Measurements from ENCODE around the gene MAP3K8. TPM values are rescaled to one million over a fixed set of nuclear protein-coding genes. Genes with fewer than 3 reads are reported as not detected.

The MAP3K8 gene
- total and polyA plus RNA-seq, 4 donors: 4.2 to 9.6 (median 8.6) TPM

GRCh38 chr10:30455816-30456215, 21.8 kb downstream of the MAP3K8 start:
- no peak overlapping the region for H3K27ac ChIP-seq (ENCODE audit: low read depth, low read length)
- H3K4me1 ChIP-seq (ENCODE audit: control insufficient read depth, insufficient read depth, low read length): no peaks in the 10 kb centered on the region
- 77% methylated on average over 3 of the region's 4 CpGs for WGBS (ENCODE audit: insufficient coverage)
- no peaks in the 10 kb centered on the region for H3K27me3 ChIP-seq (ENCODE audit: control insufficient read depth, insufficient read depth, low read length)
- DNase-seq (ENCODE audit: low read depth in 4 of 6, low spot score in 6 of 6): no peak
- no peaks in the 10 kb centered on the region for H3K9me3 ChIP-seq (ENCODE audit: control insufficient read depth, insufficient read depth, low read length)
- H3K36me3 ChIP-seq (ENCODE audit: control insufficient read depth, insufficient read depth, low read length): peaks cover 26% of the 10 kb centered on the region
- H3K4me3 ChIP-seq (ENCODE audit: low read depth, low read length): no peak overlapping the region

GRCh38 chr10:30456266-30456665, 22.3 kb downstream of the MAP3K8 start:
- no peaks in the 10 kb centered on the region for H3K9me3 ChIP-seq (ENCODE audit: control insufficient read depth, insufficient read depth, low read length)
- no peaks in the 10 kb centered on the region for H3K4me1 ChIP-seq (ENCODE audit: control insufficient read depth, insufficient read depth, low read length)
- peaks cover 25% of the 10 kb centered on the region for H3K36me3 ChIP-seq (ENCODE audit: control insufficient read depth, insufficient read depth, low read length)
- no peak overlapping the region for H3K27ac ChIP-seq (ENCODE audit: low read depth, low read length)
- 67% methylated on average over 1 of the region's 4 CpGs for WGBS (ENCODE audit: insufficient coverage)
- H3K4me3 ChIP-seq (ENCODE audit: low read depth, low read length): no peak overlapping the region
- DNase-seq (ENCODE audit: low read depth in 4 of 6, low spot score in 6 of 6): no peak
- H3K27me3 ChIP-seq (ENCODE audit: control insufficient read depth, insufficient read depth, low read length): no peaks in the 10 kb centered on the region

GRCh38 chr10:30459283-30459682, 25.3 kb downstream of the MAP3K8 start:
- 93% methylated on average over 3 of the region's 6 CpGs for WGBS (ENCODE audit: insufficient coverage)

GRCh38 chr10:30460121-30460520, 26.1 kb downstream of the MAP3K8 start:
- DNase-seq (ENCODE audit: low read depth in 4 of 6, low spot score in 6 of 6): peak in 1 of 6 donors; percentile 56
- no peaks in the 10 kb centered on the region for H3K4me1 ChIP-seq (ENCODE audit: control insufficient read depth, insufficient read depth, low read length)
- no peak overlapping the region for H3K4me3 ChIP-seq (ENCODE audit: low read depth, low read length)
- H3K27me3 ChIP-seq (ENCODE audit: control insufficient read depth, insufficient read depth, low read length): no peaks in the 10 kb centered on the region
- WGBS (ENCODE audit: insufficient coverage): no CpG with 5 or more reads among the region's 3 CpGs
- no peaks in the 10 kb centered on the region for H3K9me3 ChIP-seq (ENCODE audit: control insufficient read depth, insufficient read depth, low read length)
- H3K27ac ChIP-seq (ENCODE audit: low read depth, low read length): no peak overlapping the region
- peaks cover 15% of the 10 kb centered on the region for H3K36me3 ChIP-seq (ENCODE audit: control insufficient read depth, insufficient read depth, low read length)

More at GRCh38 chr10:30459283-30459682, 25.3 kb downstream of the MAP3K8 start:
- Histone ChIP-seq H3K9me3 (ENCODE audit: control insufficient read depth, insufficient read depth, low read length) (no peaks in the 10 kb centered on the region), H3K4me1 (ENCODE audit: control insufficient read depth, insufficient read depth, low read length) (no peaks in the 10 kb centered on the region), H3K27me3 (ENCODE audit: control insufficient read depth, insufficient read depth, low read length) (no peaks in the 10 kb centered on the region), H3K36me3 (ENCODE audit: control insufficient read depth, insufficient read depth, low read length) (peaks cover 15% of the 10 kb centered on the region), H3K4me3 (ENCODE audit: low read depth, low read length) (no peak overlapping the region), H3K27ac (ENCODE audit: low read depth, low read length) (no peak overlapping the region)
- DNase-seq (ENCODE audit: low read depth in 4 of 6, low spot score in 6 of 6): no peak

- Histone ChIP-seq H3K27ac (ENCODE audit: low read depth, low read length) (no peak overlapping the region), H3K36me3 (ENCODE audit: control insufficient read depth, insufficient read depth, low read length) (peaks cover 14% of the 10 kb centered on the region), H3K4me1 (ENCODE audit: control insufficient read depth, insufficient read depth, low read length) (no peaks in the 10 kb centered on the region), H3K27me3 (ENCODE audit: control insufficient read depth, insufficient read depth, low read length) (no peaks in the 10 kb centered on the region), H3K4me3 (ENCODE audit: low read depth, low read length) (no peak overlapping the region), H3K9me3 (ENCODE audit: control insufficient read depth, insufficient read depth, low read length) (no peaks in the 10 kb centered on the region)
- no peak for DNase-seq (ENCODE audit: low read depth in 4 of 6, low spot score in 6 of 6)
- WGBS (ENCODE audit: insufficient coverage): 73% methylated on average over 2 of the region's 4 CpGs
These were observed 28.5 kb downstream of the MAP3K8 start for GRCh38 chr10:30462513-30462912.

GRCh38 chr10:30463944-30464451, 30.0 kb downstream of the MAP3K8 start:
- H3K36me3 ChIP-seq (ENCODE audit: control insufficient read depth, insufficient read depth, low read length): peaks cover 4% of the 10 kb centered on the region
- no peaks in the 10 kb centered on the region for H3K9me3 ChIP-seq (ENCODE audit: control insufficient read depth, insufficient read depth, low read length)
- no peaks in the 10 kb centered on the region for H3K4me1 ChIP-seq (ENCODE audit: control insufficient read depth, insufficient read depth, low read length)
- WGBS (ENCODE audit: insufficient coverage): 100% methylated on average over 1 of the region's 2 CpGs
- DNase-seq (ENCODE audit: low read depth in 4 of 6, low spot score in 6 of 6): no peak
- H3K27me3 ChIP-seq (ENCODE audit: control insufficient read depth, insufficient read depth, low read length): no peaks in the 10 kb centered on the region
- H3K4me3 ChIP-seq (ENCODE audit: low read depth, low read length): no peak overlapping the region
- no peak overlapping the region for H3K27ac ChIP-seq (ENCODE audit: low read depth, low read length)

- Histone ChIP-seq H3K27me3 (ENCODE audit: control insufficient read depth, insufficient read depth, low read length) (no peaks in the 10 kb centered on the region), H3K9me3 (ENCODE audit: control insufficient read depth, insufficient read depth, low read length) (no peaks in the 10 kb centered on the region), H3K4me3 (ENCODE audit: low read depth, low read length) (no peak overlapping the region), H3K27ac (ENCODE audit: low read depth, low read length) (no peak overlapping the region), H3K4me1 (ENCODE audit: control insufficient read depth, insufficient read depth, low read length) (no peaks in the 10 kb centered on the region), H3K36me3 (ENCODE audit: control insufficient read depth, insufficient read depth, low read length) (peaks cover 4% of the 10 kb centered on the region)
- no peak for DNase-seq (ENCODE audit: low read depth in 4 of 6, low spot score in 6 of 6)
- 69% methylated on average over 2 of the region's 3 CpGs for WGBS (ENCODE audit: insufficient coverage)
These were observed 30.7 kb downstream of the MAP3K8 start for GRCh38 chr10:30464675-30465074.

GRCh38 chr10:30466445-30466844, 32.5 kb downstream of the MAP3K8 start:
- Histone ChIP-seq H3K9me3 (ENCODE audit: control insufficient read depth, insufficient read depth, low read length) (no peaks in the 10 kb centered on the region), H3K4me1 (ENCODE audit: control insufficient read depth, insufficient read depth, low read length) (no peaks in the 10 kb centered on the region), H3K27me3 (ENCODE audit: control insufficient read depth, insufficient read depth, low read length) (no peaks in the 10 kb centered on the region), H3K36me3 (ENCODE audit: control insufficient read depth, insufficient read depth, low read length) (no peaks in the 10 kb centered on the region), H3K4me3 (ENCODE audit: low read depth, low read length) (no peak overlapping the region), H3K27ac (ENCODE audit: low read depth, low read length) (no peak overlapping the region)
- no peak for DNase-seq (ENCODE audit: low read depth in 4 of 6, low spot score in 6 of 6)
- WGBS (ENCODE audit: insufficient coverage): no CpG with 5 or more reads among the region's 7 CpGs

- H3K4me3 ChIP-seq (ENCODE audit: low read depth, low read length): no peak overlapping the region
- DNase-seq (ENCODE audit: low read depth in 4 of 6, low spot score in 6 of 6): no peak
- H3K9me3 ChIP-seq (ENCODE audit: control insufficient read depth, insufficient read depth, low read length): no peaks in the 10 kb centered on the region
- no peaks in the 10 kb centered on the region for H3K27me3 ChIP-seq (ENCODE audit: control insufficient read depth, insufficient read depth, low read length)
- H3K4me1 ChIP-seq (ENCODE audit: control insufficient read depth, insufficient read depth, low read length): no peaks in the 10 kb centered on the region
- H3K36me3 ChIP-seq (ENCODE audit: control insufficient read depth, insufficient read depth, low read length): no peaks in the 10 kb centered on the region
- H3K27ac ChIP-seq (ENCODE audit: low read depth, low read length): no peak overlapping the region
- 50% methylated on average over 2 of the region's 4 CpGs for WGBS (ENCODE audit: insufficient coverage)
These were observed 33.8 kb downstream of the MAP3K8 start for GRCh38 chr10:30467651-30468338.
